NCI-H1930 (cell line): ENCODE measurements around the gene ADAM12.

Source experiments
- DNase-seq, 2 experiments: peaks; one replicate each; lab custom pipeline; 2025; lab: John Stamatoyannopoulos, UW

The ADAM12 gene

DNA sequence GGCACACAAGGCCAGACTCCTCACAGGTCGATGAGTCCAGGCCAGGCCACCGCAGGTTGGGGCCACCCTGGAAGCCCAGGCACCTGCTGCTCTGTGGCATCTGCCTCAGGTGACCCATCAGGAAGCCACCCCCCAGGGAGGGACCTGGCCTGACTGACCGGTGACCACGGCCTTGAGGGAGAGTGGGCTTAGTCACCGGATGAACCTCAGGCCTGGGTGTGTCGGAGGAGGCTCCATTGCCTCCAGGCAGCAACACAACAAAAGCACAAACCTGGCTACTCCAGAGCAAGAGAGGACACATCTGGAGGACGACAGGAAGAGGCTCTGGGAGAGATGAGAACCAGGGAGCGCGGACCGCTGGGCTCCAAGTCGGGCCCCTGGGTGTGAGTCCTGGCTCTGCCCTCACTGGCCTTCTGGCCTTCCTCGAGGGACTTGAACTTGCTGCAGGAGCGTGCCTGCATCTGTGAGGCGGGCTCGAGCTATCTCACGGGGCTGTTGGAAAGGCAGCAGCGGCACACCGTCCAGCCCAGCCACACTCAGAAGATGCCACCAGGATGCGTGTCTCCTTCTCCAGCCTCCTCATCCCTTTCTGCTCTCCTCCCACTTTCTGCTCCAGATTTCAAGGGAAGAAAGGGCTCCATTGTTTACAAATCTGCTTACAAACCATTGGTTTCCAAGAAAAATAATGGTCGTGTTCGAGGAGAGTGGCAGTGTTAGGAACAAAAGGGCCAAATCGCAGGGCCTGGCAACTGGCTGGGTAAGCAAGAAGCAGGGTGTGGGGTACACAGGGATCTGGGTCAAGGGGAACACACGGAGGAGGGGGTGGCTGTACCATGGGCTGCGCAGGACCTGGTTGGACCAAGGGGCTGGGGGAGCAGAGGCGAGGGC is 152.9 kb downstream of the ADAM12 start:
- DNase-seq = no peak

GRCh38 chr10:126234630-126235029 is 153.6 kb downstream of the ADAM12 start:
- DNase-seq = no peak

- DNase-seq = no peak
Observed at GRCh38 chr10:126233182-126234148, 154.8 kb downstream of the ADAM12 start.

GRCh38 chr10:126230587-126230986 is 157.7 kb downstream of the ADAM12 start:
- no peak for DNase-seq

- DNase-seq = no peak
Observed at GRCh38 chr10:126229686-126230085, 158.6 kb downstream of the ADAM12 start.

- no peak for DNase-seq
Observed at GRCh38 chr10:126227762-126228134, 160.5 kb downstream of the ADAM12 start.

- no peak for DNase-seq
Observed at GRCh38 chr10:126226988-126227761, 161.1 kb downstream of the ADAM12 start.

DNA sequence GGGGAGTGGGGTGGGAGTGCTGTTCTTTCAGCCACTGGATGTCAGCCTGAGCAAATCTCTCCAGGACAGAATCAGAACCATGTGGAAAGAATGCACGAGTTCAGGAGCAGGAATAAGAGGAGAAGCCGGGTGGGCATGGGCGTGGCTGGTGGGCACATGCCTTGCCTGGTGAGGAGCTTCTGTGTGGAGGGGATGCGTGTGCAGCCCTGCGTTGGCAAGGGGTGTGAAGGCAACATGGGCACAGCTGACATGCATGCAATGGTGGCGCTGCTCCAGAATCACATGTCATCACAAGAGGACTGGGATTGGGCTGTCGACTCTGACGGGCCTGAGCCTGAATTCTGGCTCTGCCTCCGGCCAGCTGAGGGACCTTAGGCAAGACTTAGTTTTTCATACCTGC is 162.1 kb downstream of the ADAM12 start:
- no peak for DNase-seq

- no peak for DNase-seq
Observed at GRCh38 chr10:126225672-126226008, 162.6 kb downstream of the ADAM12 start.

DNA sequence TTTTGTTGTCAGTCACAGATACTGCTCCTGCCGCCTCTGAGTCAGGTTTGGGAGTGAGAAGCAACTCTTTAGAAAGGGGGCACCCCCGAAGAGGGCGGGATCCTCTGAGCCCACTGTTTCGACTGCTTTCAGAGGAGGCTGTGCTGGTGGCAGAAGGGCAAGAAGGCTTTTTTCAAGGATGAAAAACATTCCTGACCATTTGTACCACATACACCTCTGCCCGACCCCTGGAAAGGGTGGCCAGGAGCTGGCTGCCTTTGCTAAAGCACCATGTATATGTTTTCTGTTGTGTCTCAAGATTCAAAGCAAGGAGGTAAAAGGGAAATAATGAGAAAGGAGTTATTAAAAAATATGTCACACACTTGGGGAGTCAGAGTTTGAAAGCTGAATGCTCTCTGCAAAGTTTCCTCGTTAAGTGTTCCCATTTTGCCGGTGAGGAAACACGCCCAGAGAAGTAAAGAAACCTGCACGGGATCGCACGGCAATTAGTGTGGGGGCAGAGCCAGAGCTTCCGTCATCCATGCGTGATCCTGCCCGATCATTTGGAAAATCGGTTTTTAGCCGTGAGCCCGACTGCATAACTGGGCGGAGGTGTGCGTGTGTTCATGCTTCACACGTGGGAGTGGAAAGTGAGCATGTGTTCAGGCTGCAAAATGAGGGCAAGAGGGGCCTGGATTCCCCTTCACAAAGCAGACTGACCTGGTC is 163.2 kb downstream of the ADAM12 start:
- DNase-seq = no peak

GRCh38 chr10:126223512-126224067 is 164.7 kb downstream of the ADAM12 start:
- DNase-seq = no peak

DNA sequence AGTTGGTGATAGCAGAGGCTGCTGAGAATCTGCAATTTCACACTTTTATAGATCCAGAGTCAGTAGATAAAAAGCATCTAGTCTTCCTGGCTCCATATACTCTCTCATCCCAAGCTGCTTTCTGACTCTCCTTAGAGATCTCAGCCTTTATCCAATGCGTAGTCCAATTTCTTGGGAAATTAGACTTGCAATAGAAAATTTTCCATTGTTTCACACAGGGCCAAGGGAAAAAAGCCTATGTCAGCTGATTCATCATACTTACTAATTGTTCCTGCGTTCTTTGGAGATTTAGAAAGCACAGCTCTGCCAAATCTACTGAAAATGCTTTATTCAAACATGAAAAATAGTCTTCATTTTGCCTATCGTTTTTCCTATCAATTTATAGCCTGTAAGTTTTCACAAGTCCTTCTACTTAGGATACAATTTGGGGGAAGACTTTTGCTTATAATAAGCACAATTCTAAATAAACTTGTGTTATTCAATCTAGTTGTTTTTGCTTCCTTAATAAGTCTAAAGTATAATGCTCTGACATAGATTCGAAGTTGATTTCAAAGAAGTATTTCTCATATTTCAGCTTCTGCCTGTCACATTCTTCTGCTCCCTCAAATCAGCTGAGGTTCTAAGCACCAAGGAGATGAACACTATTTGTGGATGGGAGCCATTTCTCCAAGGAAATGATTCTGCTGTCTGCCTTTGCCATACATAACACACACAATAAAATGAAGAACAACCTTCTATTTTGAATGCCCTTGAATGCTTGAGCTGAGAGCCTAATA is 165.4 kb downstream of the ADAM12 start:
- DNase-seq = no peak

DNA sequence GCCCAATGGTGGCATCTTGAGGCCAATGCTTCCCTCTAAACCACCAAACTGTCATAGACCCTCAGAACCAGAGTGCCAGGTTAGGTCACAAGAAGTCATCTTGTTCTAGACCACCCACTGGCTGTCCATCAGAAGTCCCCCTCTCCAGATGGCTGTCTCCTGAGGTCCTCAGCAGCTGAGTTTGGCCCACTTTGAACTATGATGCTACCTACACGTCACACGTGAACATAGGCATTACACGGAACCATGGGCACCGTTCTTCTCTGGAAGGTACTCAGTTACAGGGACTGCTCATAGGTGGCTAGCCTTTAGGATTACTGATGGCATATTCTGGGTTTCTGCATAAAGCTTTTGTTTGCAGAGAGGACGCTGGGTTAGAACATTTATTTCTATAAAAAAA is 166.4 kb downstream of the ADAM12 start:
- no peak for DNase-seq

DNA sequence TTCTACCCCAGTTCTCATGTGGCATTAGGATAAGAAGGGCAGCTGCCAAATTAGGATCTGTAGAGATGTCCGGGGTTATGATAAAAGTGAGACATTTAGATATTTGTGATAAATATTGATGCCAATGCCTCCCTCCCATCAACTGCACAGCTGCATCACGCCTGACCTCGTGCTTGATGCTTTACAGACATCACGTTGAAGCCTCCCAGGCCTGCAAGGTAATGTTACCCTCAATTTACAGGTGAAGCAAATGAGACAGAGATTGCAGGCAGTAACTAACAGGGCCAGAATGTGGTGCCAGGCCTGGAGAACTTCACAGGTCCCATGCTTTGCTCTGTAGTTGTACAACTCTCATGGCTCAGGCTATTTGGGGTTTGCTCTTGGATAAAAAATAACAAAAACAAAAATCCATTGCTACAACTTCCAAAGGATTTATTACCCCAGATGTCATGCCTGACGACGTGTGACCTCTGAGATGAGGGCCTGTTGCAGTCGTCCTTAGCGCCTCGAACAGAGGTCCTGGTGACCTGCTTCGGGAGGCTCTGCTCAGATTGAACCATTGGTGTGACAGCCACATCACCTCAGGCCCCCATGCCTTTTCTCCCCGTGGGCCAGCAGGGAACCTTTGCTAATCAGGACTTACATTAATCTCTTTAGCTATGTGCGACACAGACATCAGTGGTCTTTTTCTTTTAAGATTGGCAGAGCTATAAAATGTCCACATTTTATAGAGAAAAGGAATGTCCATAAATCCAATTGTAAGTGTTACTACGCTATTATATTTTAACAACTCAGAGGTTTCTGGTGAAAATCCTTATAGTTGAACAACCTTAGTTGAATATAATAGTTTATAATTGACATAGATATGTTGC is 169.3 kb downstream of the ADAM12 start:
- no peak for DNase-seq

DNA sequence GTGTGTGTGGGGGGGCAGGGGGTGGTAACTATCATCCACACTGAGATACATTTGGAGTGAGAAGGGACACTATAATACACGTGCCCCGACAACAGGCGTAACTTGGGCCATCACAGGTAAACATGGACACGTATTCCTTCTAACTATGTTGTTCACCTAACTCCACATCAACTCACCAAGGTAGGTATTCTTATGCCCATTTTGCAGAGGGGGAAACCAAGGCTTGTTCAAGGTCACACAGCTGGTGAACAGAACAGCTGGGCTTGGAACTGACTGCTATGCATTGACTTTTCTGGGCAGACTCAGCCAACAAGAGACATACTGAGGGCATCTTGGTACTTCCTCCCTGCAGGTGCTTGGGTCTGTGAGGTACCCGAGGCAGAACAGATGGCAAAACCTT is 170.1 kb downstream of the ADAM12 start:
- DNase-seq = no peak

- no peak for DNase-seq
Observed at GRCh38 chr10:126216632-126216961, 171.7 kb downstream of the ADAM12 start.

GRCh38 chr10:126215746-126216631 is 172.3 kb downstream of the ADAM12 start:
- DNase-seq = no peak

DNA sequence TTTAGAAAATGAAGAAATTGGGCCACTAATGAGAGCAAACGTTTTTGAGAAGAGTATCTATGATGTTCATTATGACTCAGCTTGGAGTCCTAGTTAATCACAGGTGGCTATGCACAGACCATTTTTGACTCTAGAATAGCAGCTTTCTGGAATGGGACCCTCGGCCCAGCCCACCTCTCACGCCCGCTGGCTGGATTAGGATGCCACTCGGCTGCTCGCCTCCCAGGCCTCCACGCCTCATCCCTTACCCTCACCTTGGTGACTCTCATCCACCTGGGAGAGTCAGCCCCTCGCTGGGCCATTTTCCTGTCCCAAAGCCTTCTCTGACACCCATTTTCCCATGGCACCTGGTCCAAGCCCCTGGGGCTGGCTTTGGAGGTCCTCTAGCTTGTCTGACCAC is 173.6 kb downstream of the ADAM12 start:
- no peak for DNase-seq

DNA sequence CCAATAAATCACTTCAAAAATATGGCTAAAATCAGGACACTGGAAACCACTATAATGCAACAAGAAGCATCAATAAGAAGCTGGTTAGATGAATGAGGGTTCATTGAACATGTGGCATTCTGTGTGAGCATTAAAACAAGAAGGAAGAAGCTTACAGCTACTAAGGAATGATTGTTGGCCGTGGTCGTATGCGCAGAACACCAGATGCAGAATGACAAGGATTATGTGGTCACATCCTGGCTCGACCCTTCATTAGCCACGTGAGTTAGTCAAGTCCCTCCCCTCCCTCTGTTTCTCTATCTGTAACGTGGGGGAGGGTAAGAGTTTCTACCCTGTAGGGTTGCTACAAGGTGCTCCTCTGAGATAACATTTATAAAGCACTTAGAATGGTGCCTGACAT is 174.3 kb downstream of the ADAM12 start:
- no peak for DNase-seq
